Activated naive CD4-positive, alpha-beta T cell treated with anti-CD3 and anti-CD28 coated beads, Interleukin-2, amount 10 ng/mL, durations not matched to agents 7 days and 5 days (primary cell): ENCODE results near the gene IL19.
"Not testable (repeated sequence)": the region's sequence is repeated elsewhere in the genome, so short reads cannot be mapped to it uniquely, and the experiment has no call there.

Source experiments
- CTCF ChIA-PET: fragments of 350-600 bp; sonication (Branson Sonifier 250); formaldehyde crosslinking; loops from one replicate; lab custom pipeline; 2021; ENCODE audit warnings: antibody characterized with exemption; lab: Charles Lee
- DNase-seq: peaks from one replicate; pipeline ENCODE4 v3.0.0-alpha.2; 2020
- H3K27ac Mint-ChIP-seq: one replicate; pipeline ENCODE4 v1.8.0; 2021; ENCODE audit warnings: mild to moderate bottlenecking, moderate library complexity, mixed read lengths
- H3K27me3 Mint-ChIP-seq: one replicate; pipeline ENCODE4 v1.8.0; 2021; ENCODE audit warnings: mild to moderate bottlenecking, mixed read lengths
- H3K36me3 Mint-ChIP-seq: one replicate; pipeline ENCODE4 v1.8.0; 2021; ENCODE audit warnings: mixed read lengths
- H3K4me1 Mint-ChIP-seq: one replicate; pipeline ENCODE4 v1.8.0; 2021; ENCODE audit warnings: mixed read lengths
- H3K4me3 Mint-ChIP-seq: one replicate; pipeline ENCODE4 v1.8.0; 2021; ENCODE audit warnings: mild to moderate bottlenecking, moderate library complexity, mixed read lengths
- H3K9me3 Mint-ChIP-seq: one replicate; pipeline ENCODE4 v1.8.0; 2021; ENCODE audit warnings: mixed read lengths

IL19 gene

GRCh38 chr1:206772243-206772937, 1.8 kb downstream of the IL19 start, which contains the start of gene IL10:
Gene IL10 (minus strand): TSS chr1:206772494. CDS start chr1:206772435, 59 bp downstream.
- Mint-ChIP-seq H3K9me3 (no peaks in the 10 kb centered on the region), H3K4me3 (no peak within 1 kb of the TSS), H3K36me3 (no peaks in the 10 kb centered on the region), H3K27me3 (peaks cover 71% of the 10 kb centered on the region), H3K27ac (no peak within 1 kb of the TSS), H3K4me1 (peaks cover 59% of the 10 kb centered on the region)
- DNase-seq, result no peak
- CTCF ChIA-PET, result interaction anchor here (1.1 to 1.6 kb wide), 2 partner anchors 12 to 140 kb away, joined by 4 read pairs; no protein-coding TSS in a partner anchor

GRCh38 chr1:206774093-206774492, 3.5 kb downstream of the IL19 start:
- Mint-ChIP-seq H3K4me3 (no peak overlapping the region), H3K9me3 (no peaks in the 10 kb centered on the region), H3K27me3 (peaks cover 71% of the 10 kb centered on the region), H3K27ac (no peak overlapping the region), H3K4me1 (peaks cover 48% of the 10 kb centered on the region), H3K36me3 (no peaks in the 10 kb centered on the region)
- CTCF ChIA-PET, result interaction anchor here (1.4 to 2.9 kb wide), 2 partner anchors 18 to 39 kb away, joined by 4 to 11 read pairs; no protein-coding TSS in a partner anchor
- DNase-seq, result no peak

- H3K36me3 Mint-ChIP-seq, result no peaks in the 10 kb centered on the region
- H3K27me3 Mint-ChIP-seq, result peaks cover 54% of the 10 kb centered on the region
- H3K4me3 Mint-ChIP-seq, result no peak overlapping the region
- peaks cover 26% of the 10 kb centered on the region for H3K4me1 Mint-ChIP-seq
- CTCF ChIA-PET, result interaction anchor here (1.2 to 2.9 kb wide), 2 partner anchors 8 to 41 kb away, joined by 3 to 11 read pairs; no protein-coding TSS in a partner anchor
- no peak overlapping the region for H3K27ac Mint-ChIP-seq
- DNase-seq, result no peak
- H3K9me3 Mint-ChIP-seq, result no peaks in the 10 kb centered on the region
These were observed 5.7 kb downstream of the IL19 start for GRCh38 chr1:206776229-206776628.

- Mint-ChIP-seq H3K9me3 (no peaks in the 10 kb centered on the region), H3K4me1 (peaks cover 23% of the 10 kb centered on the region), H3K36me3 (no peaks in the 10 kb centered on the region), H3K4me3 (no peak overlapping the region), H3K27ac (no peak overlapping the region), H3K27me3 (peaks cover 40% of the 10 kb centered on the region)
- CTCF ChIA-PET, result interaction anchor here (1.0 to 1.6 kb wide), 3 partner anchors 8 to 51 kb away, joined by 3 to 5 read pairs (median 3); partner anchors contain the start of gene IL19
- no peak for DNase-seq
These were observed 7.5 kb downstream of the IL19 start for GRCh38 chr1:206778031-206778430.

GRCh38 chr1:206778911-206779310, 8.3 kb downstream of the IL19 start:
- Mint-ChIP-seq H3K27me3 (peaks cover 31% of the 10 kb centered on the region), H3K4me1 (peaks cover 25% of the 10 kb centered on the region)
- not testable (repeated sequence) for H3K4me3 Mint-ChIP-seq, H3K36me3 Mint-ChIP-seq, H3K27ac Mint-ChIP-seq, DNase-seq, H3K9me3 Mint-ChIP-seq
- CTCF ChIA-PET, result interaction anchor here (1.1 to 1.6 kb wide), 2 partner anchors 9 to 29 kb away, joined by 3 to 5 read pairs; partner anchors contain the start of gene IL19

- Mint-ChIP-seq H3K4me3 (no peak overlapping the region), H3K4me1 (peaks cover 27% of the 10 kb centered on the region), H3K9me3 (no peaks in the 10 kb centered on the region), H3K27me3 (peaks cover 30% of the 10 kb centered on the region), H3K27ac (no peak overlapping the region), H3K36me3 (peaks cover 2% of the 10 kb centered on the region)
- DNase-seq, result no peak
- CTCF ChIA-PET, result no interaction called here
These were observed 9.1 kb downstream of the IL19 start for GRCh38 chr1:206779638-206780037.

GRCh38 chr1:206782448-206782847, 11.9 kb downstream of the IL19 start:
- H3K4me3 Mint-ChIP-seq, result no peak overlapping the region
- H3K36me3 Mint-ChIP-seq, result peaks cover 4% of the 10 kb centered on the region
- CTCF ChIA-PET, result interaction anchor here (1.7 to 4.2 kb wide), 2 partner anchors 44 to 129 kb away, joined by 5 to 11 read pairs; no protein-coding TSS in a partner anchor
- H3K9me3 Mint-ChIP-seq, result no peaks in the 10 kb centered on the region
- H3K27me3 Mint-ChIP-seq, result peaks cover 30% of the 10 kb centered on the region
- peaks cover 54% of the 10 kb centered on the region for H3K4me1 Mint-ChIP-seq
- H3K27ac Mint-ChIP-seq, result no peak overlapping the region
- no peak for DNase-seq

- no peak overlapping the region for H3K4me3 Mint-ChIP-seq
- peaks cover 37% of the 10 kb centered on the region for H3K27me3 Mint-ChIP-seq
- CTCF ChIA-PET, result interaction anchor here (0.8 to 4.2 kb wide), 6 partner anchors 12 to 128 kb away, joined by 4 to 11 read pairs (median 6); partner anchors contain the start of gene IL10
- H3K9me3 Mint-ChIP-seq, result no peaks in the 10 kb centered on the region
- H3K36me3 Mint-ChIP-seq, result peaks cover 4% of the 10 kb centered on the region
- no peak overlapping the region for H3K27ac Mint-ChIP-seq
- no peak for DNase-seq
- H3K4me1 Mint-ChIP-seq, result peaks cover 62% of the 10 kb centered on the region
These were observed 12.9 kb downstream of the IL19 start for GRCh38 chr1:206783506-206783905.

- peak overlapping the region; percentile 51 for H3K4me3 Mint-ChIP-seq
- H3K36me3 Mint-ChIP-seq, result peaks cover 4% of the 10 kb centered on the region
- H3K9me3 Mint-ChIP-seq, result no peaks in the 10 kb centered on the region
- peaks cover 45% of the 10 kb centered on the region for H3K27me3 Mint-ChIP-seq
- peak; percentile 93 for DNase-seq
- H3K4me1 Mint-ChIP-seq, result peaks cover 62% of the 10 kb centered on the region
- CTCF ChIA-PET, result interaction anchor here (0.8 to 4.2 kb wide), 7 partner anchors 13 to 127 kb away, joined by 3 to 11 read pairs (median 4); partner anchors contain the start of gene IL10
- peak overlapping the region; percentile 84 for H3K27ac Mint-ChIP-seq
These were observed 13.9 kb downstream of the IL19 start for GRCh38 chr1:206784471-206784903.

GRCh38 chr1:206785182-206785765, 14.7 kb downstream of the IL19 start:
- Mint-ChIP-seq H3K27ac (peak overlapping the region; percentile 84), H3K27me3 (peaks cover 53% of the 10 kb centered on the region), H3K9me3 (no peaks in the 10 kb centered on the region), H3K4me3 (no peak overlapping the region), H3K4me1 (peaks cover 68% of the 10 kb centered on the region), H3K36me3 (peaks cover 4% of the 10 kb centered on the region)
- CTCF ChIA-PET, result interaction anchor here (1.2 to 4.2 kb wide), 10 partner anchors 10 to 127 kb away, joined by 3 to 15 read pairs (median 6); no protein-coding TSS in a partner anchor
- DNase-seq, result no peak

GRCh38 chr1:206786212-206786886, 15.8 kb downstream of the IL19 start:
- CTCF ChIA-PET, result interaction anchor here (1.0 to 3.0 kb wide), 10 partner anchors 9 to 120 kb away, joined by 3 to 15 read pairs (median 5); no protein-coding TSS in a partner anchor
- peaks cover 64% of the 10 kb centered on the region for H3K27me3 Mint-ChIP-seq
- peaks cover 79% of the 10 kb centered on the region for H3K4me1 Mint-ChIP-seq
- no peak overlapping the region for H3K27ac Mint-ChIP-seq
- no peak overlapping the region for H3K4me3 Mint-ChIP-seq
- no peak for DNase-seq
- peaks cover 4% of the 10 kb centered on the region for H3K36me3 Mint-ChIP-seq
- no peaks in the 10 kb centered on the region for H3K9me3 Mint-ChIP-seq

- Mint-ChIP-seq H3K9me3 (no peaks in the 10 kb centered on the region), H3K27ac (no peak overlapping the region), H3K4me3 (no peak overlapping the region), H3K27me3 (peaks cover 67% of the 10 kb centered on the region), H3K4me1 (peaks cover 83% of the 10 kb centered on the region), H3K36me3 (peaks cover 4% of the 10 kb centered on the region)
- DNase-seq, result no peak
- CTCF ChIA-PET, result interaction anchor here (0.6 to 3.0 kb wide), 3 partner anchors 11 to 50 kb away, joined by 3 to 15 read pairs (median 13); no protein-coding TSS in a partner anchor
These were observed 17.3 kb downstream of the IL19 start for GRCh38 chr1:206787891-206788290.

GRCh38 chr1:206788487-206789050, 18.0 kb downstream of the IL19 start:
- peaks cover 74% of the 10 kb centered on the region for H3K27me3 Mint-ChIP-seq
- no peak overlapping the region for H3K27ac Mint-ChIP-seq
- H3K4me3 Mint-ChIP-seq, result no peak overlapping the region
- no peaks in the 10 kb centered on the region for H3K9me3 Mint-ChIP-seq
- no peak for DNase-seq
- H3K4me1 Mint-ChIP-seq, result peaks cover 78% of the 10 kb centered on the region
- CTCF ChIA-PET, result interaction anchor here (1.8 to 3.0 kb wide), 2 partner anchors 10 to 54 kb away, joined by 5 to 15 read pairs; no protein-coding TSS in a partner anchor
- H3K36me3 Mint-ChIP-seq, result peaks cover 4% of the 10 kb centered on the region
